HepG2 (cell line): ENCODE measurements around the gene TCAP. TPM values are rescaled to one million over a fixed set of nuclear protein-coding genes. Genes with fewer than 3 reads are reported as not detected.

Source experiments
- EED ChIP-seq: sonication (generic); formaldehyde crosslinking; IDR thresholded peaks from 2 replicates; pipeline ENCODE4 v1.5.0; 2020; ENCODE audit warnings: mild to moderate bottlenecking, missing genetic modification reagents
- GTF2F1 ChIP-seq: fragments of 150-350 bp; IDR thresholded peaks from 2 replicates; pipeline ENCODE4 v1.6.1; 2014; ENCODE audit warnings: low read length
- KDM5A ChIP-seq: fragments of 200-600 bp; sonication (generic); IDR thresholded peaks from 2 replicates; pipeline ENCODE4 v1.7.0; 2018; ENCODE audit warnings: antibody characterized with exemption, mild to moderate bottlenecking, low read length, borderline replicate concordance
- KDM6A ChIP-seq: IDR thresholded peaks from 2 replicates; pipeline ENCODE4 v1.6.1; 2016; ENCODE audit warnings: low read depth
- MED13 ChIP-seq: sonication (generic); formaldehyde crosslinking; IDR thresholded peaks from 2 replicates; pipeline ENCODE4 v1.5.0; 2020; ENCODE audit warnings: missing genetic modification reagents
- NR2C2 ChIP-seq: sonication (generic); formaldehyde crosslinking; IDR thresholded peaks from 2 replicates; pipeline ENCODE4 v1.4.0; 2020; ENCODE audit warnings: missing genetic modification reagents, mild to moderate bottlenecking, moderate library complexity, borderline replicate concordance
- NR2F6 ChIP-seq, 2 experiments: IDR thresholded peaks; 2 replicates each; pipeline ENCODE4 v1.6.1; 2016; ENCODE audit warnings: antibody characterized with exemption in 1 of 2, mild to moderate bottlenecking in 1 of 2
- PHF20 ChIP-seq: sonication (generic); formaldehyde crosslinking; IDR thresholded peaks from 2 replicates; pipeline ENCODE4 v1.5.0; 2020; ENCODE audit warnings: mild to moderate bottlenecking, missing genetic modification reagents
- SP1 ChIP-seq, 2 experiments: fragments of 450-650 bp in 1 of 2; sonication (generic) in 1 of 2; formaldehyde crosslinking in 1 of 2; IDR thresholded peaks; 2 replicates each; pipeline versions ENCODE4 v1.4.0 to v1.6.1; 2016 to 2020; ENCODE audit warnings: missing genetic modification reagents in 1 of 2
- SYNCRIP ChIP-seq: fragments of 200-400 bp; formaldehyde crosslinking; IDR thresholded peaks from 2 replicates; pipeline ENCODE4 v1.6.1; 2018; ENCODE audit warnings: mild to moderate bottlenecking, low read depth, low read length; ENCODE audit not compliant: insufficient read depth
- TRIM24 ChIP-seq: sonication (generic); formaldehyde crosslinking; IDR thresholded peaks from 2 replicates; pipeline ENCODE4 v1.8.0; 2022; ENCODE audit warnings: mild to moderate bottlenecking, missing genetic modification reagents
- ZBTB44 ChIP-seq: sonication (generic); formaldehyde crosslinking; IDR thresholded peaks from 2 replicates; pipeline ENCODE4 v1.4.0; 2020; ENCODE audit warnings: missing genetic modification reagents
- ZBTB7A ChIP-seq: sonication (generic); formaldehyde crosslinking; IDR thresholded peaks from 2 replicates; pipeline ENCODE4 v1.8.0; 2022; ENCODE audit warnings: mild to moderate bottlenecking, missing genetic modification reagents
- ZFP62 ChIP-seq: sonication (generic); formaldehyde crosslinking; IDR thresholded peaks from 2 replicates; pipeline ENCODE4 v1.4.0; 2020; ENCODE audit warnings: missing genetic modification reagents
- ZFY ChIP-seq: sonication (generic); formaldehyde crosslinking; IDR thresholded peaks from 2 replicates; pipeline ENCODE4 v1.4.0; 2020; ENCODE audit warnings: missing genetic modification reagents
- ZKSCAN8 ChIP-seq: IDR thresholded peaks from 2 replicates; pipeline ENCODE4 v1.6.1; 2016; ENCODE audit warnings: borderline replicate concordance, missing genetic modification reagents, missing compliant biosample characterization
- ZNF296 ChIP-seq: sonication (generic); formaldehyde crosslinking; conservative IDR thresholded peaks from 2 replicates; pipeline ENCODE4 v1.5.0; 2020; ENCODE audit warnings: mild to moderate bottlenecking, missing genetic modification reagents
- ZNF430 ChIP-seq: sonication (generic); formaldehyde crosslinking; IDR thresholded peaks from 2 replicates; pipeline ENCODE4 v1.9.0; 2021; ENCODE audit warnings: mild to moderate bottlenecking, missing genetic modification reagents
- ZNF446 ChIP-seq: sonication (generic); formaldehyde crosslinking; IDR thresholded peaks from 2 replicates; pipeline ENCODE4 v1.5.0; 2020; ENCODE audit warnings: mild to moderate bottlenecking, missing genetic modification reagents
- ZNF510 ChIP-seq: sonication (generic); formaldehyde crosslinking; IDR thresholded peaks from 2 replicates; pipeline ENCODE4 v1.4.0; 2020; ENCODE audit warnings: low read depth, mild to moderate bottlenecking, missing genetic modification reagents
- ZNF563 ChIP-seq: sonication (generic); formaldehyde crosslinking; IDR thresholded peaks from 2 replicates; pipeline ENCODE4 v1.8.0; 2022; ENCODE audit warnings: mild to moderate bottlenecking, moderate library complexity, missing genetic modification reagents
- ZNF780A ChIP-seq: sonication (generic); formaldehyde crosslinking; IDR thresholded peaks from 2 replicates; pipeline ENCODE4 v1.8.0; 2022; ENCODE audit warnings: mild to moderate bottlenecking, missing genetic modification reagents, moderate library complexity
- ZNF841 ChIP-seq: sonication (generic); formaldehyde crosslinking; IDR thresholded peaks from 2 replicates; pipeline ENCODE4 v1.8.1; 2023; ENCODE audit warnings: missing genetic modification reagents, borderline replicate concordance
- polyA plus RNA-seq, 8 experiments: library from polyadenylated mRNA; depleted of rRNA in 3 of 8; stranded (reverse) in 7 of 8; unstranded in 1 of 8; fragments of >200 nt; fragmentation: Illumina TruSeq in 4 of 8; extraction: Trizol in 4 of 8; gene quantifications; 2 replicates each; pipeline versions ENCODE4 v1.2.1 to v1.2.3, GENCODE V29; 2011 to 2016; ENCODE audit warnings: low read depth in 4 of 8, missing spikeins in 1 of 8, mixed read lengths in 1 of 8; ENCODE audit not compliant: insufficient read depth in 1 of 8
- total RNA-seq, 5 experiments: library from RNA; depleted of rRNA; stranded (reverse); fragments of >200 nt; fragmentation: Illumina TruSeq; extraction: Trizol; gene quantifications; 2 replicates each; pipeline ENCODE4 v1.2.3, GENCODE V29; 2016; ENCODE audit warnings: low read depth in 1 of 5
- TF ChIP-seq, protein P1 (sequence below): sonication (generic); formaldehyde crosslinking; IDR thresholded peaks from 2 replicates; pipeline ENCODE4 v1.4.0; 2020; ENCODE audit warnings: missing genetic modification reagents

TCAP gene
- total and polyA plus RNA-seq, 2 of the 13 experiments (the other 11 are each of a cell fraction or from before 2014, with no cell fraction given), result 0.24 to 0.65 TPM

DNA sequence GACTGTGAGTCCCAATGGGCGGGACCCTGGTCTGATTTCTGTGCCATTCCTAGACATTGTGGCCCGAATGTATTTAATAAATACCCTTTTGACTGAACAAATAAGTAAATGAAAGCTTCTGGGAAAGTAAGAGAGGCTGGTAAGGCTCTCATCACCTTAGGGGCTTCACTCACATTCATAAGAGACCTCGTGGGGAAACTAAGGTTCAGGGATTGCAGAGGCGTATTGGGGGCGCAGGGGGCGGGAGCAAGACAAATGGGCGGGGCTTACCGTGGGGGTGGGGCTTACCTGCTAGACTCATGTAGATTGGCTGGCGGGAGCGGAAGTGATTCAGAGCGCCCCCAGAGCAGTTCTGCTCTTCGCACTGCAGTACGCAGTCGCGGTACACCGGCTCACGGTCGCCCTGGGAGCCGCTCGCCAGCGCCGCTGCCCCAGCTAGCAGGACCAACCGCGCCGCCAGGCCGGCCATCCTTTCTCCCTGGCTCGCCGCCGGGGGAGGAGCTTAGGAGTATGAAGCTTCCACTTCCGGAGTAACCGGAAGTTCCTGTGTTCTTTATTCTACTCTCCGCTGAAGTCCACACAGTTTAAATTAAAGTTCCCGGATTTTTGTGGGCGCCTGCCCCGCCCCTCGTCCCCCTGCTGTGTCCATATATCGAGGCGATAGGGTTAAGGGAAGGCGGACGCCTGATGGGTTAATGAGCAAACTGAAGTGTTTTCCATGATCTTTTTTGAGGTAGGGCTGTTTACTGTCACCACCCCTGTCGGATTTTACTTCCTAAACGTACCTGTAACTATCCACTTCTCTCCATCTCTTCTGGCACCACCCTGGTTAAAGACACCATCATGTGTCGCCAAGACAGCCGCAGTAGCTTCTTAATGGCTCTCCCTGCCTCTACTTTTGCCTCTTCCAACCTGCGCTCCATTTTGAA is 22.7 kb downstream of the TCAP start, which contains the start of gene PGAP3 (continued):
- TF ChIP-seq KDM6A (CRISPR knock-in tag), result no peak
- TF ChIP-seq SP1 (IDR thresholded peaks at IDR 0.05), result no peak
- TF ChIP-seq SP1 (CRISPR knock-in tag; IDR thresholded peaks at IDR 0.05), result peak; percentile 81
- TF ChIP-seq ZKSCAN8, result peak; percentile 49; the same call in 1 of the 2 replicates
- no peak for TF ChIP-seq ZNF446 (CRISPR knock-in tag)
- TF ChIP-seq ZNF563 (CRISPR knock-in tag), result peak; percentile 80
- no peak; the same call in 1 of the 2 replicates for TF ChIP-seq ZNF296
- no peak for TF ChIP-seq GTF2F1
- TF ChIP-seq ZNF780A (CRISPR knock-in tag), result peak; percentile 57; the same call in 1 of the 2 replicates
- TF ChIP-seq ZNF430 (CRISPR knock-in tag), result peak; percentile 85
- TF ChIP-seq TRIM24 (CRISPR knock-in tag), result no peak
- TF ChIP-seq ZNF510, result no peak
- no peak for TF ChIP-seq SYNCRIP
- TF ChIP-seq ZBTB7A (CRISPR knock-in tag), result no peak
- no peak for TF ChIP-seq ZNF841 (CRISPR knock-in tag)
- TF ChIP-seq NR2C2 (CRISPR knock-in tag), result peak; percentile 99
- no peak; the same call in 1 of the 2 replicates for TF ChIP-seq MED13 (CRISPR knock-in tag)
- TF ChIP-seq PHF20 (CRISPR knock-in tag), result peak; percentile 91
- no peak for TF ChIP-seq ZBTB44 (CRISPR knock-in tag)
- peak; percentile 91 for TF ChIP-seq KDM5A
- TF ChIP-seq, protein P1, sequence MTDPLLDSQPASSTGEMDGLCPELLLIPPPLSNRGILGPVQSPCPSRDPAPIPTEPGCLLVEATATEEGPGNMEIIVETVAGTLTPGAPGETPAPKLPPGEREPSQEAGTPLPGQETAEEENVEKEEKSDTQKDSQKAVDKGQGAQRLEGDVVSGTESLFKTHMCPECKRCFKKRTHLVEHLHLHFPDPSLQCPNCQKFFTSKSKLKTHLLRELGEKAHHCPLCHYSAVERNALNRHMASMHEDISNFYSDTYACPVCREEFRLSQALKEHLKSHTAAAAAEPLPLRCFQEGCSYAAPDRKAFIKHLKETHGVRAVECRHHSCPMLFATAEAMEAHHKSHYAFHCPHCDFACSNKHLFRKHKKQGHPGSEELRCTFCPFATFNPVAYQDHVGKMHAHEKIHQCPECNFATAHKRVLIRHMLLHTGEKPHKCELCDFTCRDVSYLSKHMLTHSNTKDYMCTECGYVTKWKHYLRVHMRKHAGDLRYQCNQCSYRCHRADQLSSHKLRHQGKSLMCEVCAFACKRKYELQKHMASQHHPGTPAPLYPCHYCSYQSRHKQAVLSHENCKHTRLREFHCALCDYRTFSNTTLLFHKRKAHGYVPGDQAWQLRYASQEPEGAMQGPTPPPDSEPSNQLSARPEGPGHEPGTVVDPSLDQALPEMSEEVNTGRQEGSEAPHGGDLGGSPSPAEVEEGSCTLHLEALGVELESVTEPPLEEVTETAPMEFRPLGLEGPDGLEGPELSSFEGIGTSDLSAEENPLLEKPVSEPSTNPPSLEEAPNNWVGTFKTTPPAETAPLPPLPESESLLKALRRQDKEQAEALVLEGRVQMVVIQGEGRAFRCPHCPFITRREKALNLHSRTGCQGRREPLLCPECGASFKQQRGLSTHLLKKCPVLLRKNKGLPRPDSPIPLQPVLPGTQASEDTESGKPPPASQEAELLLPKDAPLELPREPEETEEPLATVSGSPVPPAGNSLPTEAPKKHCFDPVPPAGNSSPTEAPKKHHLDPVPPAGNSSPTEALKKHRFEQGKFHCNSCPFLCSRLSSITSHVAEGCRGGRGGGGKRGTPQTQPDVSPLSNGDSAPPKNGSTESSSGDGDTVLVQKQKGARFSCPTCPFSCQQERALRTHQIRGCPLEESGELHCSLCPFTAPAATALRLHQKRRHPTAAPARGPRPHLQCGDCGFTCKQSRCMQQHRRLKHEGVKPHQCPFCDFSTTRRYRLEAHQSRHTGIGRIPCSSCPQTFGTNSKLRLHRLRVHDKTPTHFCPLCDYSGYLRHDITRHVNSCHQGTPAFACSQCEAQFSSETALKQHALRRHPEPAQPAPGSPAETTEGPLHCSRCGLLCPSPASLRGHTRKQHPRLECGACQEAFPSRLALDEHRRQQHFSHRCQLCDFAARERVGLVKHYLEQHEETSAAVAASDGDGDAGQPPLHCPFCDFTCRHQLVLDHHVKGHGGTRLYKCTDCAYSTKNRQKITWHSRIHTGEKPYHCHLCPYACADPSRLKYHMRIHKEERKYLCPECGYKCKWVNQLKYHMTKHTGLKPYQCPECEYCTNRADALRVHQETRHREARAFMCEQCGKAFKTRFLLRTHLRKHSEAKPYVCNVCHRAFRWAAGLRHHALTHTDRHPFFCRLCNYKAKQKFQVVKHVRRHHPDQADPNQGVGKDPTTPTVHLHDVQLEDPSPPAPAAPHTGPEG (CRISPR knock-in tag), result peak; percentile 49; the same call in 1 of the 2 replicates
- TF ChIP-seq EED (CRISPR knock-in tag), result no peak
- no peak; the same call in 1 of the 2 replicates for TF ChIP-seq NR2F6 (IDR thresholded peaks at IDR 0.05)
- peak; percentile 15; the same call in 1 of the 2 replicates for TF ChIP-seq NR2F6 (CRISPR knock-in tag; IDR thresholded peaks at IDR 0.05)
- TF ChIP-seq ZFY, result peak; percentile 68
- TF ChIP-seq ZFP62, result no peak
